ENCODE measurements around the gene RPS8.

RPS8 gene

DNA sequence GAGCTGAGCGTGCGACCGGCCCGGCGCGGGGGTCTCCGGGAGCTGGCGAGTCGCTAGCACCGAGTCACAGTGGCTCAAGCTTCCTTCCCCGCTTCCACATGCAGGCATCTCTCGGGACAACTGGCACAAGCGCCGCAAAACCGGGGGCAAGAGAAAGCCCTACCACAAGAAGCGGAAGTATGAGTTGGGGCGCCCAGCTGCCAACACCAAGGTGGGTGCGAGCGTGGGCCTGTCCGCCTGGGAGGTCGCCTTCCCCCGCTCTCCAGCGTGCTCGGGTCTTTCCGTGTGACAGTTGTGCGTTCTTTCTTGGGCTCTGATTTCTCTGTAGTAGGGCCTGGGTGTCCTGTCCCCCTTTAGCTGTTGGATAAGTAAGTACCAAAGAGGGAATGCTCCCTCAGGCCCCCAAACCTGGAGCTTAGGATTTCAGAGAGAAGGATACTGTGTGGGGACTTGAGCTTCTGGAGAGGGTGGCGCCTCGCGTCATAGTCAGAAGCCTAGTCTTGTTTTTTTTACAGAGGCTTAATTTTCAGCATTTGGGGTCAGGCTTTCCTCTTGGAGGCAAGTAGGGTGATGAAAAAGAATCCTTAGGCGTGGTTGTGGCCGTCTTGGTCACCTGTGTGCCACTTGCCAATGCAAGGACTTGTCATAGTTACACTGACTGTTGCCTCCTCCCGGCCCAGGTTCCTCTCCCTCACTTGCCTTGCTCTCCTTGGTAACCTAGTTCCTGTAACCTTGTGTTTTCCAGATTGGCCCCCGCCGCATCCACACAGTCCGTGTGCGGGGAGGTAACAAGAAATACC is 790 bp downstream of the RPS8 start:
- H3K4me3 ChIP-seq (ENCODE audit: low read length), result peak overlapping the region; percentile 98
- peaks cover 42% of the 10 kb centered on the region for H3F3A ChIP-seq (ENCODE audit: insufficient read depth, low read length)
- H3K27ac ChIP-seq (ENCODE audit: low read length), result peak overlapping the region; percentile 67
- peak overlapping the region; percentile 74 for H3K4me2 ChIP-seq (ENCODE audit: low read depth, low read length)
- peaks cover 18% of the 10 kb centered on the region for H3K36me3 ChIP-seq (replicated peaks; ENCODE audit: insufficient read depth, low read length)
- 0 out of 2 replicates have a peak, but pooled peaks cover 7% of the 10 kb centered on the region for H3K4me1 ChIP-seq (ENCODE audit: low read length)
- no peaks in the 10 kb centered on the region for H3K9me3 ChIP-seq (replicated peaks; ENCODE audit: insufficient read depth, low read length)
- H3K9ac ChIP-seq (ENCODE audit: low read length), result peak overlapping the region; percentile 90
- H3K9me2 ChIP-seq (replicated peaks; ENCODE audit: insufficient read depth, low read length), result no peaks in the 10 kb centered on the region
- peaks cover 41% of the 10 kb centered on the region for H3K79me2 ChIP-seq (ENCODE audit: low read length)
- H2AFZ ChIP-seq (ENCODE audit: low read length), result 0 out of 2 replicates have a peak overlapping the region, but pooled peaks have one; percentile 98
- TF ChIP-seq EZH2 (optimal IDR thresholded peaks at IDR 0.05; ENCODE audit: low read depth, low read length) (no peak), EZH2phosphoT487 (IDR thresholded peaks at IDR 0.05; ENCODE audit: low read length) (no peak)
- TF ChIP-seq, protein P1, sequence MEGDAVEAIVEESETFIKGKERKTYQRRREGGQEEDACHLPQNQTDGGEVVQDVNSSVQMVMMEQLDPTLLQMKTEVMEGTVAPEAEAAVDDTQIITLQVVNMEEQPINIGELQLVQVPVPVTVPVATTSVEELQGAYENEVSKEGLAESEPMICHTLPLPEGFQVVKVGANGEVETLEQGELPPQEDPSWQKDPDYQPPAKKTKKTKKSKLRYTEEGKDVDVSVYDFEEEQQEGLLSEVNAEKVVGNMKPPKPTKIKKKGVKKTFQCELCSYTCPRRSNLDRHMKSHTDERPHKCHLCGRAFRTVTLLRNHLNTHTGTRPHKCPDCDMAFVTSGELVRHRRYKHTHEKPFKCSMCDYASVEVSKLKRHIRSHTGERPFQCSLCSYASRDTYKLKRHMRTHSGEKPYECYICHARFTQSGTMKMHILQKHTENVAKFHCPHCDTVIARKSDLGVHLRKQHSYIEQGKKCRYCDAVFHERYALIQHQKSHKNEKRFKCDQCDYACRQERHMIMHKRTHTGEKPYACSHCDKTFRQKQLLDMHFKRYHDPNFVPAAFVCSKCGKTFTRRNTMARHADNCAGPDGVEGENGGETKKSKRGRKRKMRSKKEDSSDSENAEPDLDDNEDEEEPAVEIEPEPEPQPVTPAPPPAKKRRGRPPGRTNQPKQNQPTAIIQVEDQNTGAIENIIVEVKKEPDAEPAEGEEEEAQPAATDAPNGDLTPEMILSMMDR (IDR thresholded peaks at IDR 0.05; ENCODE audit: low read length), result no peak
- peaks cover 11% of the 10 kb centered on the region; the same call in 1 of the 2 replicates for H4K20me1 ChIP-seq (ENCODE audit: insufficient read depth, low read length)
- no peaks in the 10 kb centered on the region for H3K27me3 ChIP-seq (replicated peaks; ENCODE audit: insufficient read depth, low read length)
- DNase-seq, result peak; percentile 33

DNA sequence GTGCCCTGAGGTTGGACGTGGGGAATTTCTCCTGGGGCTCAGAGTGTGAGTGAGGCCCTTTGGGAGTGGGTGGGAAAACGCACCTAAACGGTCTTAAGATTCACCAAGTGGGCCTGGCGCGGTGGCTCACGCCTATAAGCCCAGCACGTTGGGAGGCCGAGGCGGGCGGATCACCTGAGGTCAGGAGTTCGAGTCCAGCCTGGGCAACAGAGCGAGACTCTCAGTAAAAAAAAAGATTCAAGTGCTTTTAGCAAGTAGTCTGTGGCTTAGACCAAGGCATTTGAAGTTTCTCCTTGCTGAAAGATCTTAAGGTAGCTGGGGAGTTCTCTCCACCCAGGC is 1.4 kb downstream of the RPS8 start:
- peaks cover 41% of the 10 kb centered on the region for H3K79me2 ChIP-seq (ENCODE audit: low read length)
- peak overlapping the region; percentile 90 for H3K9ac ChIP-seq (ENCODE audit: low read length)
- peaks cover 11% of the 10 kb centered on the region; the same call in 1 of the 2 replicates for H4K20me1 ChIP-seq (ENCODE audit: insufficient read depth, low read length)
- TF ChIP-seq EZH2phosphoT487 (IDR thresholded peaks at IDR 0.05; ENCODE audit: low read length) (no peak), EZH2 (optimal IDR thresholded peaks at IDR 0.05; ENCODE audit: low read depth, low read length) (no peak)
- TF ChIP-seq, protein P1 (IDR thresholded peaks at IDR 0.05; ENCODE audit: low read length), result no peak
- peak overlapping the region; percentile 67; the same call in 1 of the 2 replicates for H3K27ac ChIP-seq (ENCODE audit: low read length)
- H2AFZ ChIP-seq (ENCODE audit: low read length), result no peak overlapping the region
- no peaks in the 10 kb centered on the region for H3K9me3 ChIP-seq (replicated peaks; ENCODE audit: insufficient read depth, low read length)
- H3K4me2 ChIP-seq (ENCODE audit: low read depth, low read length), result peak overlapping the region; percentile 74
- H3K9me2 ChIP-seq (replicated peaks; ENCODE audit: insufficient read depth, low read length), result no peaks in the 10 kb centered on the region
- peak overlapping the region; percentile 98 for H3K4me3 ChIP-seq (ENCODE audit: low read length)
- peaks cover 18% of the 10 kb centered on the region for H3K36me3 ChIP-seq (replicated peaks; ENCODE audit: insufficient read depth, low read length)
- H3K27me3 ChIP-seq (replicated peaks; ENCODE audit: insufficient read depth, low read length), result no peaks in the 10 kb centered on the region
- peaks cover 47% of the 10 kb centered on the region for H3F3A ChIP-seq (ENCODE audit: insufficient read depth, low read length)
- DNase-seq, result no peak
- 0 out of 2 replicates have a peak, but pooled peaks cover 7% of the 10 kb centered on the region for H3K4me1 ChIP-seq (ENCODE audit: low read length)

DNA sequence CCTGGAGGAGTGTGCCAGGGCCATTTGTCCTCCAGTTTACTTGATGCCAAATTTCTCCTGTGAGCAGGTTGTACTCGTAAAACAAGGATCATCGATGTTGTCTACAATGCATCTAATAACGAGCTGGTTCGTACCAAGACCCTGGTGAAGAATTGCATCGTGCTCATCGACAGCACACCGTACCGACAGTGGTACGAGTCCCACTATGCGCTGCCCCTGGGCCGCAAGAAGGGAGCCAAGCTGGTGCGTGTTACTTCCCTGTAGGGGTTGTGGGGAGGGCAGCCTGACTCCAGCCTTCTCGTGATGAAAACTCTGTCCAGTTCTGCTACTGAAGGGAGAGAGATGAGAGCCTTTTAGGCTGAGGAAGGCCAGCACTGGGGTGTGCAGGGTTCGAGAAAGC is 2.2 kb downstream of the RPS8 start:
- peaks cover 41% of the 10 kb centered on the region for H3K79me2 ChIP-seq (ENCODE audit: low read length)

More for the DNA sequence above, 2.2 kb downstream of the RPS8 start:
- Histone ChIP-seq H3K4me1 (ENCODE audit: low read length) (0 out of 2 replicates have a peak, but pooled peaks cover 7% of the 10 kb centered on the region), H3K4me3 (ENCODE audit: low read length) (peak overlapping the region; percentile 98; the same call in 1 of the 2 replicates), H4K20me1 (ENCODE audit: insufficient read depth, low read length) (peaks cover 11% of the 10 kb centered on the region; the same call in 1 of the 2 replicates), H2AFZ (ENCODE audit: low read length) (no peak overlapping the region), H3K36me3 (replicated peaks; ENCODE audit: insufficient read depth, low read length) (peaks cover 18% of the 10 kb centered on the region), H3K9me2 (replicated peaks; ENCODE audit: insufficient read depth, low read length) (no peaks in the 10 kb centered on the region), H3F3A (ENCODE audit: insufficient read depth, low read length) (peaks cover 48% of the 10 kb centered on the region), H3K27me3 (replicated peaks; ENCODE audit: insufficient read depth, low read length) (no peaks in the 10 kb centered on the region), H3K9ac (ENCODE audit: low read length) (no peak overlapping the region; the same call in 1 of the 2 replicates), H3K4me2 (ENCODE audit: low read depth, low read length) (peak overlapping the region; percentile 74; the same call in 1 of the 2 replicates), H3K9me3 (replicated peaks; ENCODE audit: insufficient read depth, low read length) (no peaks in the 10 kb centered on the region), H3K27ac (ENCODE audit: low read length) (no peak overlapping the region)
- TF ChIP-seq, protein P1 (IDR thresholded peaks at IDR 0.05; ENCODE audit: low read length), result no peak
- no peak for TF ChIP-seq EZH2 (optimal IDR thresholded peaks at IDR 0.05; ENCODE audit: low read depth, low read length)
- no peak for TF ChIP-seq EZH2phosphoT487 (IDR thresholded peaks at IDR 0.05; ENCODE audit: low read length)
- DNase-seq, result no peak

Data from MM.1S (cell line).